Adrenal gland (tissue), 5 donors: ENCODE results near the gene BUD23.

Source experiments
- POLR2A ChIP-seq, 2 donors: fragments of 450-650 bp; IDR thresholded peaks; one replicate each; pipeline ENCODE4 v1.6.1; 2017; ENCODE audit warnings: antibody characterized with exemption in 2 of 2, mild to moderate bottlenecking in 2 of 2, moderate library complexity in 1 of 2
- TF ChIP-seq, protein P1 (sequence below), 6 experiments: fragments of 450-650 bp in 4 of 6; fragments of 200-600 bp in 2 of 6; sonication (generic) in 1 of 6; IDR thresholded peaks; 1 replicate in 5 of 6; 2 replicates in 1 of 6; pipeline versions ENCODE4 v1.5.1 to v1.8.0; 2016 to 2021; ENCODE audit warnings: antibody characterized with exemption in 6 of 6, mild to moderate bottlenecking in 2 of 6, moderate library complexity in 1 of 6
- donor health status: DM: no; HTN: no; CAD: no.

DNA sequence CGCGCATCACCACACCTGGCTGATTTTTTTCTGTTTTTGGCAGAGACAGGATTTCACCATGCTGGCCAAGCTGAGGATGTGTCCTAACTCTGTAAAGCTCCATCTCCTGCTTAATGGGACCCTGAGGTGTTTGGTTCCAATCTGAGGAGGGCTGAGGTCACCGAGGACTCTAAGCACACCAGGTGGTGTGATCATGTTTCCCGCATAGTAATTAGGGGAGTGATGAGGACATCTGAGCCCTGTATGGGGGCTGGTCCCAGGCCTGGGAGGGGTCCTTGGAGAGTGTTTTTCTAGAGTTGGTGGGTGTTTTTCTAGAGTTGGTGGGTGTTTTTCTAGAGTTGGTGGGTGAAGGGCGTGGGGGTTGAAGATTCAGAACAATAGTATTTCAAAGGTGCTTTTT is 58.2 kb downstream of the BUD23 start:
- TF ChIP-seq, protein P1, sequence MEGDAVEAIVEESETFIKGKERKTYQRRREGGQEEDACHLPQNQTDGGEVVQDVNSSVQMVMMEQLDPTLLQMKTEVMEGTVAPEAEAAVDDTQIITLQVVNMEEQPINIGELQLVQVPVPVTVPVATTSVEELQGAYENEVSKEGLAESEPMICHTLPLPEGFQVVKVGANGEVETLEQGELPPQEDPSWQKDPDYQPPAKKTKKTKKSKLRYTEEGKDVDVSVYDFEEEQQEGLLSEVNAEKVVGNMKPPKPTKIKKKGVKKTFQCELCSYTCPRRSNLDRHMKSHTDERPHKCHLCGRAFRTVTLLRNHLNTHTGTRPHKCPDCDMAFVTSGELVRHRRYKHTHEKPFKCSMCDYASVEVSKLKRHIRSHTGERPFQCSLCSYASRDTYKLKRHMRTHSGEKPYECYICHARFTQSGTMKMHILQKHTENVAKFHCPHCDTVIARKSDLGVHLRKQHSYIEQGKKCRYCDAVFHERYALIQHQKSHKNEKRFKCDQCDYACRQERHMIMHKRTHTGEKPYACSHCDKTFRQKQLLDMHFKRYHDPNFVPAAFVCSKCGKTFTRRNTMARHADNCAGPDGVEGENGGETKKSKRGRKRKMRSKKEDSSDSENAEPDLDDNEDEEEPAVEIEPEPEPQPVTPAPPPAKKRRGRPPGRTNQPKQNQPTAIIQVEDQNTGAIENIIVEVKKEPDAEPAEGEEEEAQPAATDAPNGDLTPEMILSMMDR (IDR thresholded peaks at IDR 0.05): no peak
- TF ChIP-seq POLR2A (IDR thresholded peaks at IDR 0.05): no peak
